ENCODE results near the gene JPH2.

- no peak for TF ChIP-seq CTCF (IDR thresholded peaks at IDR 0.05; ENCODE audit: insufficient read depth, low read depth, low read length)
- TF ChIP-seq EZH2 (IDR thresholded peaks at IDR 0.05; ENCODE audit: insufficient read depth, low read length) = no peak
Measured at GRCh38 chr20:44072384-44072783, 114.6 kb downstream of the JPH2 start.
